IMR-90 (cell line): ENCODE data around the gene DOCK2. TPM values are rescaled to one million over a fixed set of nuclear protein-coding genes. Genes with fewer than 3 reads are reported as not detected.

ENCODE experiments used
- ATAC-seq: fragments of 200-7000 bp; cut with Tn5 transposase; 2 replicates; pipeline ENCODE4 v1.9.1; 2020; ENCODE audit warnings: low read depth, mild to moderate bottlenecking, moderate library complexity
- BruUV-seq: library from RNA; stranded (reverse); fragments of 400-500 nt; replicated peaks from 2 replicates; lab custom pipeline; 2021; lab: Mats Ljungman, UMichigan
- CTCF ChIA-PET: fragments of 300-600 bp; formaldehyde crosslinking; extraction: SDS; loops from one replicate; lab custom pipeline; 2021; ENCODE audit warnings: antibody characterized with exemption; lab: Yijun Ruan, JAX
- POLR2A ChIA-PET: fragments of 300-600 bp; sonication (Branson Sonifier 250); formaldehyde crosslinking; loops from one replicate; lab custom pipeline; 2022; ENCODE audit warnings: antibody characterized with exemption; ENCODE audit not compliant: unreplicated experiment; lab: Charles Lee
- DNase-seq: peaks from one replicate; pipeline ENCODE4 v3.0.0; 2013
- H2AFZ ChIP-seq: replicated peaks from 2 replicates; pipeline ENCODE3; 2013; ENCODE audit warnings: low read length, mild to moderate bottlenecking; ENCODE audit not compliant: poor library complexity
- H2AK5ac ChIP-seq: 2 replicates; pipeline ENCODE4 v1.6.1; 2013; ENCODE audit warnings: low read depth, low read length, inconsistent platforms
- H2AK9ac ChIP-seq: replicated peaks from 2 replicates; pipeline ENCODE3; 2013; ENCODE audit warnings: mild to moderate bottlenecking, low read depth, low read length, moderate library complexity; ENCODE audit not compliant: poor library complexity
- H2BK120ac ChIP-seq: 2 replicates; pipeline ENCODE4 v1.6.1; 2013; ENCODE audit warnings: low read depth, low read length, inconsistent platforms
- H2BK15ac ChIP-seq: 3 replicates; pipeline ENCODE4 v1.6.1; 2013; ENCODE audit warnings: low read depth, low read length, inconsistent platforms
- H2BK20ac ChIP-seq: 2 replicates; pipeline ENCODE4 v1.6.1; 2013; ENCODE audit warnings: low read depth, mild to moderate bottlenecking, inconsistent platforms, low read length, moderate library complexity
- H2BK5ac ChIP-seq: 2 replicates; pipeline ENCODE4 v1.6.1; 2013; ENCODE audit warnings: mild to moderate bottlenecking, low read depth, low read length, inconsistent platforms; ENCODE audit not compliant: poor library complexity, severe bottlenecking
- H3K14ac ChIP-seq: replicated peaks from 2 replicates; pipeline ENCODE4 v1.6.1; 2013; ENCODE audit warnings: low read depth, low read length, inconsistent platforms
- H3K18ac ChIP-seq: 2 replicates; pipeline ENCODE4 v1.6.1; 2013; ENCODE audit warnings: low read depth, low read length, control low read depth
- H3K23ac ChIP-seq: 2 replicates; pipeline ENCODE4 v1.6.1; 2013; ENCODE audit warnings: low read depth, low read length, inconsistent platforms
- H3K27ac ChIP-seq: 2 replicates; pipeline ENCODE4 v1.5.1; 2013; ENCODE audit warnings: mild to moderate bottlenecking, control low read depth, low read length; ENCODE audit not compliant: insufficient read depth
- H3K27me3 ChIP-seq: 2 replicates; pipeline ENCODE4 v1.6.1; 2013; ENCODE audit warnings: low read length; ENCODE audit not compliant: control insufficient read depth, insufficient read depth
- H3K36me3 ChIP-seq: 2 replicates; pipeline ENCODE4 v1.6.1; 2013; ENCODE audit warnings: low read length, mixed read lengths; ENCODE audit not compliant: control insufficient read depth, insufficient read depth
- H3K4ac ChIP-seq: 2 replicates; pipeline ENCODE4 v1.6.1; 2013; ENCODE audit warnings: low read depth, low read length, inconsistent platforms
- H3K4me1 ChIP-seq: 2 replicates; pipeline ENCODE4 v1.6.1; 2013; ENCODE audit warnings: low read length, mixed read lengths; ENCODE audit not compliant: control insufficient read depth, insufficient read depth
- H3K4me2 ChIP-seq: 2 replicates; pipeline ENCODE4 v1.6.1; 2013; ENCODE audit warnings: low read depth, mild to moderate bottlenecking, control low read depth, low read length, moderate library complexity
- H3K4me3 ChIP-seq: 2 replicates; pipeline ENCODE4 v1.5.1; 2013; ENCODE audit warnings: low read depth, mild to moderate bottlenecking, control low read depth, low read length, moderate library complexity; ENCODE audit not compliant: insufficient read depth
- H3K56ac ChIP-seq: 2 replicates; pipeline ENCODE4 v1.6.1; 2013; ENCODE audit warnings: low read length, inconsistent platforms; ENCODE audit not compliant: insufficient read depth; ENCODE audit errors: extremely low read depth
- H3K79me1 ChIP-seq, 2 experiments: 2 replicates each; pipeline ENCODE4 v1.6.1; 2013; ENCODE audit warnings: low read length in 2 of 2, inconsistent platforms in 1 of 2, low read depth in 1 of 2
- H3K9ac ChIP-seq: 2 replicates; pipeline ENCODE4 v1.6.1; 2013; ENCODE audit warnings: low read depth, low read length, control low read depth
- H3K9me1 ChIP-seq: 2 replicates; pipeline ENCODE4 v1.6.1; 2013; ENCODE audit warnings: low read length, inconsistent platforms; ENCODE audit not compliant: insufficient read depth
- H3K9me3 ChIP-seq: 2 replicates; pipeline ENCODE4 v1.6.1; 2013; ENCODE audit warnings: low read length; ENCODE audit not compliant: control insufficient read depth, insufficient read depth
- H4K20me1 ChIP-seq: 2 replicates; pipeline ENCODE4 v1.6.1; 2013; ENCODE audit warnings: low read length, inconsistent platforms; ENCODE audit not compliant: insufficient read depth
- H4K5ac ChIP-seq: 2 replicates; pipeline ENCODE4 v1.6.1; 2013; ENCODE audit warnings: mild to moderate bottlenecking, low read depth, low read length, control low read depth
- H4K8ac ChIP-seq, 2 experiments: 2 replicates each; pipeline ENCODE4 v1.6.1; 2013; ENCODE audit warnings: low read depth in 2 of 2, low read length in 2 of 2, control low read depth in 1 of 2, inconsistent platforms in 1 of 2
- H4K91ac ChIP-seq: 2 replicates; pipeline ENCODE4 v1.6.1; 2013; ENCODE audit warnings: low read depth, low read length, inconsistent platforms; ENCODE audit not compliant: insufficient read depth
- BHLHE40 ChIP-seq: fragments of 150-350 bp; IDR thresholded peaks from 2 replicates; pipeline ENCODE4 v1.6.1; 2016; ENCODE audit warnings: mild to moderate bottlenecking, low read depth, low read length
- FOS ChIP-seq: fragments of 150-350 bp; IDR thresholded peaks from 2 replicates; pipeline ENCODE4 v1.6.1; 2016; ENCODE audit warnings: low read depth, low read length
- MAFK ChIP-seq: IDR thresholded peaks from 2 replicates; pipeline ENCODE4 v1.6.1; 2012; ENCODE audit warnings: low read depth, low read length, improper control_type of control experiment
- MAZ ChIP-seq: IDR thresholded peaks from 2 replicates; pipeline ENCODE4 v1.6.1; 2012; ENCODE audit warnings: low read depth, mild to moderate bottlenecking, low read length, improper control_type of control experiment, moderate library complexity, borderline replicate concordance
- WGBS, 2 experiments: methylation state at CpG; one replicate each; pipeline versions ENCODE4 v1.1.5 to v1.1.7; 2013; ENCODE audit warnings: missing lambda C conversion rate in 2 of 2; ENCODE audit not compliant: insufficient read length in 1 of 2; ENCODE audit errors: extremely low coverage in 2 of 2; 5-methylcytosine and 5-hydroxymethylcytosine counted together
- dilution Hi-C: fragments of 300-500 bp; cut with HindIII; formaldehyde crosslinking; loops from one replicate; pipeline ENCODE4 v1.14.3; 2018; ENCODE audit warnings: low sequenced_read_pairs; ENCODE audit not compliant: unreplicated experiment
- in situ Hi-C: fragments of 300-500 bp; cut with MboI; formaldehyde crosslinking; loops from 3 replicates; pipeline ENCODE4 v1.14.3; 2019; ENCODE audit warnings: low sequenced_read_pairs, inconsistent platforms, mixed read lengths
- intact Hi-C: fragments of 100-400 bp; cut with micrococcal nuclease; formaldehyde crosslinking; loops from 2 replicates; pipeline ENCODE4 v1.10.0; 2022
- polyA plus RNA-seq, 3 experiments: library from polyadenylated mRNA; depleted of rRNA; stranded (reverse); fragments of >200 nt; gene quantifications; 2 replicates each; pipeline ENCODE4 v1.2.3, GENCODE V29; 2012; ENCODE audit warnings: low replicate concordance in 1 of 3
- total RNA-seq: library from RNA; depleted of rRNA; stranded (reverse); fragments of >200 nt; gene quantifications from 2 replicates; pipeline ENCODE4 v1.2.3, GENCODE V29; 2012

The DOCK2 gene
- total and polyA plus RNA-seq, 2 of the 4 experiments (the other 2 are of a cell fraction): 0.72 to 3.0 TPM

- dilution Hi-C loops: no loop called here
- no peak overlapping the region for H2BK20ac ChIP-seq
- WGBS, 2 experiments: no CpG with 5 or more reads among the region's 3 CpGs
- DNase-seq: no peak
- CTCF ChIA-PET: no interaction called here
- H3K27me3 ChIP-seq: no peaks in the 10 kb centered on the region
- H3K56ac ChIP-seq: no peak overlapping the region
- no peak overlapping the region for H2BK5ac ChIP-seq
- H3K14ac ChIP-seq: no peak overlapping the region
- no peak overlapping the region for H3K18ac ChIP-seq
- no peak overlapping the region for H4K91ac ChIP-seq
- H3K23ac ChIP-seq: no peak overlapping the region
- ATAC-seq: no peak
- in situ Hi-C loops: no loop called here
- H3K79me1 ChIP-seq: no peaks in the 10 kb centered on the region
- intact Hi-C loops: no loop called here
- H3K9me3 ChIP-seq: no peaks in the 10 kb centered on the region
- H2AK9ac ChIP-seq: no peak overlapping the region
- H4K20me1 ChIP-seq: no peaks in the 10 kb centered on the region
- H2BK15ac ChIP-seq: no peak overlapping the region
- BruUV-seq: no TSS peak
- H3K27ac ChIP-seq: no peak overlapping the region
- H3K9ac ChIP-seq: no peak overlapping the region
- H3K9me1 ChIP-seq: no peaks in the 10 kb centered on the region
- no peak overlapping the region for H2BK120ac ChIP-seq
- H3K4ac ChIP-seq: no peak overlapping the region
- no peak overlapping the region for H4K8ac ChIP-seq
- no peaks in the 10 kb centered on the region for H3K4me1 ChIP-seq
- H4K5ac ChIP-seq: no peak overlapping the region
- no peak overlapping the region for H3K4me3 ChIP-seq
- POLR2A ChIA-PET: no interaction called here
- no peak overlapping the region for H2AK5ac ChIP-seq
- no peaks in the 10 kb centered on the region for H3K36me3 ChIP-seq
- no peak overlapping the region for H2AFZ ChIP-seq
- no peak for TF ChIP-seq MAZ
- TF ChIP-seq BHLHE40: no peak
- no peak for TF ChIP-seq FOS
- TF ChIP-seq MAFK: no peak
- no peak overlapping the region for H3K4me2 ChIP-seq
Observed at GRCh38 chr5:169840405-169840804, 203.3 kb downstream of the DOCK2 start.
